ENCODE data around the gene RBFOX2.

The RBFOX2 gene

DNA sequence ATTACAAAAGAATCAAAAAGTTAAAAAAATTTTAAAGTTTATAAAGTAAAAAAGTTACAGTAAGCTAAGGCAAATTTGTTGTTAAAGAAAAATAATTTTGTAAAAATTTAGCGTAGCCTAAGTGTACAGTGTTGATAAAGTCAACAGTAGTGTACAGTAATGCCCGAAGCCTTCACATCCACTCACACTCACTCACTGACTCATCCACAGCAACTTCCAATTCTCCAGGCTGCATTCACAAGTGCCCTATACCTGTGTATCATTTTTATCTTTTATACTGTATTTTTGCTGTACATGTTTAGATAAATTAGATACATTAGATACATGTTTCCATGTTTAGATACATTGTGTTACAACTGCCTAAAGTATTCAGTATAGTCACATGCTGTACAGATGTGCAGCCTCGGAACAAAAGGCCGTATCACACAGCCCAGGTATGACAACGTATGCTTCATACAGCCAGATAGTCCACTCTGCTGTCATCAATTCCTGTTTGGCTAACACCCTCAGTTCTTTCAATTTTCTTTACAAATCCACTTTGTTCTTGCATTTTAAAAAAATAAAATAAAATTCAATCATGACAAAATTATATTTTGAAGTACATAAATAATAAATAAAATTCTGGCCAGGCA is 80.7 kb downstream of the RBFOX2 start:
- H3K4me1 ChIP-seq (ENCODE audit: low read length) = no peaks in the 10 kb centered on the region
- TF ChIP-seq, protein P1, sequence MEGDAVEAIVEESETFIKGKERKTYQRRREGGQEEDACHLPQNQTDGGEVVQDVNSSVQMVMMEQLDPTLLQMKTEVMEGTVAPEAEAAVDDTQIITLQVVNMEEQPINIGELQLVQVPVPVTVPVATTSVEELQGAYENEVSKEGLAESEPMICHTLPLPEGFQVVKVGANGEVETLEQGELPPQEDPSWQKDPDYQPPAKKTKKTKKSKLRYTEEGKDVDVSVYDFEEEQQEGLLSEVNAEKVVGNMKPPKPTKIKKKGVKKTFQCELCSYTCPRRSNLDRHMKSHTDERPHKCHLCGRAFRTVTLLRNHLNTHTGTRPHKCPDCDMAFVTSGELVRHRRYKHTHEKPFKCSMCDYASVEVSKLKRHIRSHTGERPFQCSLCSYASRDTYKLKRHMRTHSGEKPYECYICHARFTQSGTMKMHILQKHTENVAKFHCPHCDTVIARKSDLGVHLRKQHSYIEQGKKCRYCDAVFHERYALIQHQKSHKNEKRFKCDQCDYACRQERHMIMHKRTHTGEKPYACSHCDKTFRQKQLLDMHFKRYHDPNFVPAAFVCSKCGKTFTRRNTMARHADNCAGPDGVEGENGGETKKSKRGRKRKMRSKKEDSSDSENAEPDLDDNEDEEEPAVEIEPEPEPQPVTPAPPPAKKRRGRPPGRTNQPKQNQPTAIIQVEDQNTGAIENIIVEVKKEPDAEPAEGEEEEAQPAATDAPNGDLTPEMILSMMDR (IDR thresholded peaks at IDR 0.05; ENCODE audit: low read depth, low read length) = no peak
- no peak for TF ChIP-seq EZH2phosphoT487 (IDR thresholded peaks at IDR 0.05; ENCODE audit: low read depth)
- H3K79me2 ChIP-seq (ENCODE audit: low read length) = no peaks in the 10 kb centered on the region

DNA sequence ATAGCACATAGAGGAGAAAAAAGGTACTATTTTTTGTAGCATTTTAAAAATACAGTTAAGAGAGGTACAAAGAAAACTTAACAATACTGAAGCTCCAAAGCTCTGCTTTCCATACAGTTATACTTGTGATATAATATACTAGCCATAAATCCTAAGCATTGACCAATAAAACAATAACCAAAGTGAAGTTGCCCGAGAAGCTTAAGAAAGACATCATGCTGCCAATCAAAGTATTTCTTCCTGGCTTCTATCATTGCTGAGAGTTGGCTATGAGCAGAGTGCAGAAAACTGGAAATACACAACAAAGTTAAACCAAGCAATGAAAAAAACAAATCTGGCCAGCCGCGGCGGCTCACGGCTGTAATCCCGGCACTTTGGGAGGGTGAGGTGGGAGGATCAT is 84.2 kb downstream of the RBFOX2 start:
- no peak overlapping the region for H2AFZ ChIP-seq (ENCODE audit: low read depth, low read length)
- H3K9me3 ChIP-seq (ENCODE audit: insufficient read depth, low read length) = no peaks in the 10 kb centered on the region
- no peaks in the 10 kb centered on the region for H4K20me1 ChIP-seq (ENCODE audit: insufficient read depth, low read length)
- no peak overlapping the region for H3K27ac ChIP-seq (ENCODE audit: low read length)
- TF ChIP-seq, protein P1 (IDR thresholded peaks at IDR 0.05; ENCODE audit: low read depth, low read length) = no peak
- no peak for TF ChIP-seq EZH2phosphoT487 (IDR thresholded peaks at IDR 0.05; ENCODE audit: low read depth)
- H3K36me3 ChIP-seq (replicated peaks; ENCODE audit: low read depth, low read length) = no peaks in the 10 kb centered on the region
- H3K9ac ChIP-seq (ENCODE audit: low read length) = no peak overlapping the region
- no peaks in the 10 kb centered on the region for H3K4me1 ChIP-seq (ENCODE audit: low read length)
- peaks cover 47% of the 10 kb centered on the region for H3K27me3 ChIP-seq (ENCODE audit: low read depth, low read length)
- H3K4me2 ChIP-seq (ENCODE audit: low read length) = no peak overlapping the region
- H3K79me2 ChIP-seq (ENCODE audit: low read length) = no peaks in the 10 kb centered on the region
- H3K4me3 ChIP-seq (ENCODE audit: low read length) = no peak overlapping the region

More for the DNA sequence above, 80.7 kb downstream of the RBFOX2 start:
- Histone ChIP-seq H3K36me3 (replicated peaks; ENCODE audit: low read depth, low read length) (no peaks in the 10 kb centered on the region), H4K20me1 (ENCODE audit: insufficient read depth, low read length) (no peaks in the 10 kb centered on the region), H2AFZ (ENCODE audit: low read depth, low read length) (no peak overlapping the region), H3K9ac (ENCODE audit: low read length) (no peak overlapping the region), H3K27ac (ENCODE audit: low read length) (no peak overlapping the region), H3K4me3 (ENCODE audit: low read length) (no peak overlapping the region), H3K4me2 (ENCODE audit: low read length) (no peak overlapping the region), H3K9me3 (ENCODE audit: insufficient read depth, low read length) (no peaks in the 10 kb centered on the region), H3K27me3 (ENCODE audit: low read depth, low read length) (peaks cover 38% of the 10 kb centered on the region)

DNA sequence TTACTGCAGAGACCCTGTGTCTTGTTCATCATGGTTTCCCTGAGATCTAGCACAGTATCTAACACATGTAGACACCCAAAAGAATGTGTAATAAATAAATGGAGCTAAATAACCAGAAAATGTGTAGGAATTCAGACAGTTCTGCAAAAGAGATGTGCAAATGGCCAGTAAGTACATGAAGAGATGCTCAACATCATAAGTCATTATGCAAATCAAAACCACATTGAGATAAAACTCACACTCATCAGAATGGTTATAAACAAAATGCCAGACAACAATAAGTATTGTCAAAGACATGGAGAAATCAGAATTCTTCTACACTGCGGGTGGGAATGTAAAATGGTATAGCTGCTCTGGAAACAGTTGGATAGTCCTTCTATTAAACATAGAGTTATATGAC is 88.5 kb downstream of the RBFOX2 start:
- H3K27me3 ChIP-seq (ENCODE audit: low read depth, low read length) = peaks cover 66% of the 10 kb centered on the region
- H3K9me3 ChIP-seq (ENCODE audit: insufficient read depth, low read length) = no peaks in the 10 kb centered on the region
- H2AFZ ChIP-seq (ENCODE audit: low read depth, low read length) = no peak overlapping the region
- no peaks in the 10 kb centered on the region for H3K79me2 ChIP-seq (ENCODE audit: low read length)
- H4K20me1 ChIP-seq (ENCODE audit: insufficient read depth, low read length) = no peaks in the 10 kb centered on the region
- H3K4me2 ChIP-seq (ENCODE audit: low read length) = no peak overlapping the region
- H3K36me3 ChIP-seq (replicated peaks; ENCODE audit: low read depth, low read length) = no peaks in the 10 kb centered on the region
- H3K27ac ChIP-seq (ENCODE audit: low read length) = no peak overlapping the region
- TF ChIP-seq, protein P1 (IDR thresholded peaks at IDR 0.05; ENCODE audit: low read depth, low read length) = no peak
- no peak for TF ChIP-seq EZH2phosphoT487 (IDR thresholded peaks at IDR 0.05; ENCODE audit: low read depth)
- H3K4me3 ChIP-seq (ENCODE audit: low read length) = no peak overlapping the region
- H3K4me1 ChIP-seq (ENCODE audit: low read length) = peaks cover 4% of the 10 kb centered on the region; the same call in 1 of the 2 replicates
- H3K9ac ChIP-seq (ENCODE audit: low read length) = no peak overlapping the region

DNA sequence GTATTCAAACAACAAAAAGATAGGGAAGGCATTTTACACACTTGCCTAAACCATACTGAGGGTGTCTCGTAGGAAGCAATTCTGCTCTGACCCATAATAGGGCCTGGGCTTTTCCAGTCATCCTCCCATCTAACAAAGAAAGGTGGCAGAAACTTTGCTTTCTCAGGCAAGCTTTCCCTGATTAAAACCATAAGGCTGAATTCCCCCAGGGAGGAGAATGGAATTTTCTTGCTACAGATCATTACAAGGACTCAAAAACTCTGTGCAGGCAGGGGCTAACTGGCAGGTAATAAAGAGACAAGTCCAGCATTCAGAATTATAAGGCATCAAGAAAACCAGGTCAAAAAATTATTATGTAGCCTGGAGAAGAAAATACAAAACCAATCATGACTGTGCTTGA is 90.4 kb downstream of the RBFOX2 start:
- Histone ChIP-seq H3K4me2 (ENCODE audit: low read length) (no peak overlapping the region), H2AFZ (ENCODE audit: low read depth, low read length) (no peak overlapping the region), H3K27ac (ENCODE audit: low read length) (no peak overlapping the region), H3K36me3 (replicated peaks; ENCODE audit: low read depth, low read length) (no peaks in the 10 kb centered on the region), H3K9me3 (ENCODE audit: insufficient read depth, low read length) (no peaks in the 10 kb centered on the region), H3K4me1 (ENCODE audit: low read length) (peaks cover 4% of the 10 kb centered on the region; the same call in 1 of the 2 replicates), H4K20me1 (ENCODE audit: insufficient read depth, low read length) (no peaks in the 10 kb centered on the region), H3K79me2 (ENCODE audit: low read length) (no peaks in the 10 kb centered on the region), H3K9ac (ENCODE audit: low read length) (no peak overlapping the region), H3K27me3 (ENCODE audit: low read depth, low read length) (peaks cover 73% of the 10 kb centered on the region), H3K4me3 (ENCODE audit: low read length) (no peak overlapping the region)
- no peak for TF ChIP-seq EZH2phosphoT487 (IDR thresholded peaks at IDR 0.05; ENCODE audit: low read depth)
- TF ChIP-seq, protein P1 (IDR thresholded peaks at IDR 0.05; ENCODE audit: low read depth, low read length) = no peak

All from OCI-LY3 (cell line).